LNCaP clone FGC (cell line): ENCODE results near the gene GBE1.

Experiments
- DNase-seq: peaks from one replicate; pipeline ENCODE4 v3.0.0-alpha.2; 2011; ENCODE audit warnings: low read depth
- H3K4me3 ChIP-seq: 2 replicates; pipeline ENCODE4 v1.5.1; 2011; ENCODE audit warnings: mild to moderate bottlenecking, low read depth, low read length, control low read depth
- CTCF ChIP-seq: IDR thresholded peaks from 2 replicates; pipeline ENCODE4 v1.5.1; 2012; ENCODE audit warnings: mild to moderate bottlenecking; ENCODE audit not compliant: control insufficient read depth, insufficient read depth; ENCODE audit errors: extremely low read depth

The GBE1 gene

GRCh38 chr3:81485444-81485865 lies 276.0 kb downstream of the GBE1 start:
- no peak for TF ChIP-seq CTCF
- DNase-seq: no peak
- no peak overlapping the region for H3K4me3 ChIP-seq

GRCh38 chr3:81484520-81484919 lies 276.9 kb downstream of the GBE1 start:
- H3K4me3 ChIP-seq: no peak overlapping the region
- TF ChIP-seq CTCF: no peak
- no peak for DNase-seq

GRCh38 chr3:81483046-81483445 lies 278.4 kb downstream of the GBE1 start:
- DNase-seq: no peak
- H3K4me3 ChIP-seq: no peak overlapping the region
- TF ChIP-seq CTCF: no peak

GRCh38 chr3:81477740-81478139 lies 283.7 kb downstream of the GBE1 start:
- TF ChIP-seq CTCF: no peak
- H3K4me3 ChIP-seq: no peak overlapping the region
- DNase-seq: no peak

- DNase-seq: no peak
Measured at GRCh38 chr3:81476692-81477091, 284.8 kb downstream of the GBE1 start.

GRCh38 chr3:81472600-81473362 lies 288.7 kb downstream of the GBE1 start:
- H3K4me3 ChIP-seq: no peak overlapping the region
- DNase-seq: no peak
- TF ChIP-seq CTCF: no peak

More at GRCh38 chr3:81476692-81477091, 284.8 kb downstream of the GBE1 start:
- no peak overlapping the region for H3K4me3 ChIP-seq
- TF ChIP-seq CTCF: no peak
